Astrocyte (in vitro differentiated cells and primary cell): ENCODE measurements around the gene CDC45. TPM values are rescaled to one million over a fixed set of nuclear protein-coding genes. Genes with fewer than 3 reads are reported as not detected.
A peak's percentile ranks its signal among the peaks of the same experiment; 100 is the strongest.

ENCODE experiments used
- DNase-seq: peaks from one replicate; pipeline ENCODE4 v3.0.0-alpha.2; 2010; ENCODE audit warnings: low read depth
- FAIRE-seq: peaks from 2 replicates; lab custom pipeline; 2011; peaks lifted over from hg19 to GRCh38; lab: Jason Lieb, UNC
- H2AFZ ChIP-seq: 2 replicates; pipeline ENCODE4 v1.6.0; 2012; ENCODE audit warnings: low read depth, low read length, inconsistent platforms
- H3K27ac ChIP-seq: 2 replicates; pipeline ENCODE4 v1.5.1; 2011; ENCODE audit warnings: low read depth, low read length, inconsistent platforms
- H3K27me3 ChIP-seq: 2 replicates; pipeline ENCODE4 v1.6.0; 2011; ENCODE audit warnings: low read length, inconsistent platforms; ENCODE audit not compliant: insufficient read depth
- H3K36me3 ChIP-seq: 2 replicates; pipeline ENCODE4 v1.5.1; 2011; ENCODE audit warnings: low read length, inconsistent platforms; ENCODE audit not compliant: insufficient read depth
- H3K4me1 ChIP-seq: 2 replicates; pipeline ENCODE4 v1.5.1; 2011; ENCODE audit warnings: low read length, inconsistent platforms; ENCODE audit not compliant: insufficient read depth
- H3K4me2 ChIP-seq: 2 replicates; pipeline ENCODE4 v1.6.0; 2012; ENCODE audit warnings: low read length, inconsistent platforms
- H3K4me3 ChIP-seq: 2 replicates; pipeline ENCODE4 v1.5.1; 2011; ENCODE audit warnings: low read depth, mild to moderate bottlenecking, low read length, inconsistent platforms; ENCODE audit not compliant: insufficient read depth
- H3K79me2 ChIP-seq: 2 replicates; pipeline ENCODE4 v1.6.0; 2012; ENCODE audit warnings: mild to moderate bottlenecking, low read length, inconsistent platforms; ENCODE audit not compliant: insufficient read depth
- H3K9ac ChIP-seq: 2 replicates; pipeline ENCODE4 v1.6.0; 2012; ENCODE audit warnings: mild to moderate bottlenecking, low read length, inconsistent platforms
- H3K9me3 ChIP-seq: 2 replicates; pipeline ENCODE4 v1.5.1; 2012; ENCODE audit warnings: low read depth, mild to moderate bottlenecking, low read length, inconsistent platforms; ENCODE audit not compliant: insufficient read depth
- H4K20me1 ChIP-seq: 2 replicates; pipeline ENCODE4 v1.6.0; 2012; ENCODE audit warnings: low read length, inconsistent platforms; ENCODE audit not compliant: insufficient read depth
- H3K27ac Mint-ChIP-seq: one replicate; pipeline ENCODE4 v1.8.0; 2021; ENCODE audit warnings: mild to moderate bottlenecking, mixed read lengths; ENCODE audit not compliant: unreplicated experiment
- H3K27me3 Mint-ChIP-seq: one replicate; pipeline ENCODE4 v1.8.0; 2021; ENCODE audit warnings: low read depth, mixed read lengths; ENCODE audit not compliant: unreplicated experiment
- H3K36me3 Mint-ChIP-seq: one replicate; pipeline ENCODE4 v1.8.0; 2021; ENCODE audit warnings: low read depth, mixed read lengths; ENCODE audit not compliant: unreplicated experiment
- H3K4me1 Mint-ChIP-seq: one replicate; pipeline ENCODE4 v1.8.0; 2021; ENCODE audit warnings: low read depth, mixed read lengths; ENCODE audit not compliant: unreplicated experiment
- H3K4me3 Mint-ChIP-seq: one replicate; pipeline ENCODE4 v1.8.0; 2021; ENCODE audit warnings: mild to moderate bottlenecking, moderate library complexity, mixed read lengths; ENCODE audit not compliant: unreplicated experiment
- H3K9me3 Mint-ChIP-seq: one replicate; pipeline ENCODE4 v1.8.0; 2021; ENCODE audit warnings: mild to moderate bottlenecking, mixed read lengths; ENCODE audit not compliant: unreplicated experiment
- CTCF ChIP-seq: IDR thresholded peaks from 2 replicates; pipeline ENCODE4 v1.5.1; 2011; ENCODE audit warnings: low read depth, mild to moderate bottlenecking, inconsistent platforms, low read length, moderate library complexity; ENCODE audit not compliant: insufficient read depth
- EZH2 ChIP-seq: IDR thresholded peaks from 2 replicates; pipeline ENCODE4 v1.6.1; 2012; ENCODE audit warnings: mild to moderate bottlenecking, low read length, inconsistent platforms; ENCODE audit not compliant: insufficient read depth
- total RNA-seq: library from RNA; stranded (reverse); gene quantifications from 2 replicates; pipeline ENCODE4 v1.2.1, GENCODE V29; 2021

CDC45 gene
- total RNA-seq, 1 donor from 2014 or later: 2.1 TPM

- H3K4me3 ChIP-seq: no peak overlapping the region
- FAIRE-seq: no peak
- peaks cover 3% of the 10 kb centered on the region for H3K36me3 Mint-ChIP-seq
Observed at GRCh38 chr22:19567157-19568009, 87.7 kb downstream of the CDC45 start.

GRCh38 chr22:19568337-19569275 is 88.9 kb downstream of the CDC45 start:
- Mint-ChIP-seq H3K27me3 (peaks cover 9% of the 10 kb centered on the region), H3K9me3 (no peaks in the 10 kb centered on the region), H3K27ac (peak overlapping the region; percentile 90), H3K4me1 (peaks cover 2% of the 10 kb centered on the region), H3K36me3 (peaks cover 3% of the 10 kb centered on the region), H3K4me3 (no peak overlapping the region)
- no peak for TF ChIP-seq CTCF
- no peak for TF ChIP-seq EZH2
- no peaks in the 10 kb centered on the region for H4K20me1 ChIP-seq
- H3K27me3 ChIP-seq: peaks cover 4% of the 10 kb centered on the region
- H3K4me2 ChIP-seq: no peak overlapping the region
- DNase-seq: peak; percentile 80
- no peak overlapping the region for H3K9ac ChIP-seq
- H3K36me3 ChIP-seq: no peaks in the 10 kb centered on the region
- peak; percentile 58 for FAIRE-seq
- H2AFZ ChIP-seq: no peak overlapping the region
- no peaks in the 10 kb centered on the region for H3K79me2 ChIP-seq
- H3K27ac ChIP-seq: no peak overlapping the region
- H3K9me3 ChIP-seq: no peaks in the 10 kb centered on the region
- H3K4me3 ChIP-seq: no peak overlapping the region
- H3K4me1 ChIP-seq: no peaks in the 10 kb centered on the region

More at GRCh38 chr22:19567157-19568009, 87.7 kb downstream of the CDC45 start:
- Histone ChIP-seq H3K9me3 (no peaks in the 10 kb centered on the region), H3K36me3 (no peaks in the 10 kb centered on the region), H3K27me3 (peaks cover 4% of the 10 kb centered on the region), H3K79me2 (no peaks in the 10 kb centered on the region), H3K27ac (no peak overlapping the region), H3K4me1 (no peaks in the 10 kb centered on the region), H3K9ac (no peak overlapping the region), H3K4me2 (no peak overlapping the region), H2AFZ (no peak overlapping the region), H4K20me1 (no peaks in the 10 kb centered on the region)
- no peak for DNase-seq
- H3K4me1 Mint-ChIP-seq: peaks cover 2% of the 10 kb centered on the region
- no peak for TF ChIP-seq CTCF
- no peak for TF ChIP-seq EZH2
- H3K27ac Mint-ChIP-seq: no peak overlapping the region
- H3K4me3 Mint-ChIP-seq: no peak overlapping the region
- no peaks in the 10 kb centered on the region for H3K9me3 Mint-ChIP-seq
- H3K27me3 Mint-ChIP-seq: peaks cover 11% of the 10 kb centered on the region
